H1 (cell line): ENCODE measurements around the gene RBM44. TPM values are rescaled to one million over a fixed set of nuclear protein-coding genes. Genes with fewer than 3 reads are reported as not detected.

ENCODE experiments used
- CTCF ChIA-PET: fragments of 300-600 bp; sonication (Branson Sonifier 250); formaldehyde crosslinking; loops from one replicate; lab custom pipeline; 2021; ENCODE audit not compliant: partially characterized antibody; lab: Charles Lee
- POLR2A ChIA-PET: fragments of 300-600 bp; sonication (Branson Sonifier 250); formaldehyde crosslinking; loops from one replicate; lab custom pipeline; 2021; ENCODE audit warnings: inconsistent platforms; ENCODE audit not compliant: partially characterized antibody; lab: Charles Lee
- DNase-seq, 2 experiments: peaks; one replicate each; pipeline versions ENCODE4 v3.0.0 to v3.0.0-alpha.2; 2010 to 2022; ENCODE audit warnings: low spot score in 2 of 2, low read depth in 1 of 2, mixed read lengths in 1 of 2
- FAIRE-seq: peaks from 2 replicates; lab custom pipeline; 2011; peaks lifted over from hg19 to GRCh38; lab: Jason Lieb, UNC
- H2AFZ ChIP-seq: 2 replicates; pipeline ENCODE4 v1.8.1; 2012; ENCODE audit warnings: low read length, inconsistent platforms
- H2AK5ac ChIP-seq: 2 replicates; pipeline ENCODE4 v1.6.1; 2013; ENCODE audit warnings: low read depth, low read length
- H2BK120ac ChIP-seq: replicated peaks from 2 replicates; pipeline ENCODE3; 2013; ENCODE audit warnings: low read depth, low read length, inconsistent platforms
- H2BK12ac ChIP-seq: 2 replicates; pipeline ENCODE4 v1.6.1; 2013; ENCODE audit warnings: low read depth, low read length
- H2BK15ac ChIP-seq: 2 replicates; pipeline ENCODE4 v1.6.1; 2013; ENCODE audit warnings: low read length
- H2BK20ac ChIP-seq: 2 replicates; pipeline ENCODE4 v1.6.1; 2013; ENCODE audit warnings: low read length
- H2BK5ac ChIP-seq: 2 replicates; pipeline ENCODE4 v1.6.1; 2013; ENCODE audit warnings: low read depth, low read length
- H3K14ac ChIP-seq: 2 replicates; pipeline ENCODE4 v1.6.1; 2013; ENCODE audit warnings: inconsistent platforms; ENCODE audit not compliant: insufficient read length
- H3K18ac ChIP-seq: 2 replicates; pipeline ENCODE4 v1.6.1; 2013; ENCODE audit warnings: low read length; ENCODE audit errors: extremely low read depth
- H3K23ac ChIP-seq: 2 replicates; pipeline ENCODE4 v1.6.1; 2013; ENCODE audit warnings: inconsistent platforms; ENCODE audit not compliant: insufficient read length
- H3K23me2 ChIP-seq: 2 replicates; pipeline ENCODE4 v1.6.1; 2013; ENCODE audit warnings: low read depth, low read length
- H3K27ac ChIP-seq: 2 replicates; pipeline ENCODE4 v1.6.1; 2011; ENCODE audit warnings: low read depth, low read length, inconsistent platforms
- H3K27me3 ChIP-seq, 4 experiments: replicated peaks in 1 of 4; 1 replicate in 1 of 4; 2 replicates in 3 of 4; pipeline versions ENCODE4 v1.6.1 to v1.8.1; 2011 to 2013; ENCODE audit warnings: low read length in 3 of 4, mild to moderate bottlenecking in 3 of 4, inconsistent platforms in 2 of 4, mixed read lengths in 2 of 4, moderate library complexity in 1 of 4; ENCODE audit not compliant: control insufficient read depth in 3 of 4, insufficient read depth in 3 of 4; ENCODE audit errors: extremely low read depth in 1 of 4
- H3K36me3 ChIP-seq, 4 experiments: 2 replicates each; pipeline versions ENCODE4 v1.6.1 to v1.8.1; 2011 to 2013; ENCODE audit warnings: mild to moderate bottlenecking in 4 of 4, low read length in 3 of 4, moderate library complexity in 2 of 4, control low read depth in 1 of 4, inconsistent platforms in 1 of 4; ENCODE audit not compliant: insufficient read depth in 4 of 4, control insufficient read depth in 2 of 4
- H3K4ac ChIP-seq: replicated peaks from 2 replicates; pipeline ENCODE3; 2013; ENCODE audit warnings: low read length, low read depth, mixed read lengths, inconsistent platforms; ENCODE audit not compliant: insufficient read length
- H3K4me1 ChIP-seq, 4 experiments: replicated peaks in 1 of 4; 1 replicate in 1 of 4; 2 replicates in 3 of 4; pipeline versions ENCODE4 v1.6.1 to v1.8.1; 2011 to 2013; ENCODE audit warnings: low read length in 3 of 4, inconsistent platforms in 2 of 4, mixed read lengths in 1 of 4; ENCODE audit not compliant: insufficient read depth in 4 of 4, control insufficient read depth in 3 of 4
- H3K4me2 ChIP-seq, 2 experiments: 2 replicates each; pipeline versions ENCODE4 v1.6.1 to v1.8.1; 2011 to 2013; ENCODE audit warnings: low read depth in 2 of 2, low read length in 2 of 2, control low read depth in 1 of 2, inconsistent platforms in 1 of 2, mild to moderate bottlenecking in 1 of 2; ENCODE audit not compliant: insufficient read depth in 1 of 2
- H3K4me3 ChIP-seq, 4 experiments: fragments of 200-600, 300-600 bp in 1 of 4; sonication (generic), shearing (Covaris generic), sonication (Bioruptor Twin) in 1 of 4; 2 replicates each; pipeline versions ENCODE4 v1.5.1 to v1.8.1; 2011 to 2016; ENCODE audit warnings: low read length in 4 of 4, low read depth in 3 of 4, control low read depth in 2 of 4, inconsistent platforms in 2 of 4, mild to moderate bottlenecking in 2 of 4, mixed read lengths in 1 of 4, moderate library complexity in 1 of 4; ENCODE audit not compliant: insufficient read depth in 2 of 4; ENCODE audit errors: extremely low read depth in 1 of 4
- H3K56ac ChIP-seq: replicated peaks from 2 replicates; pipeline ENCODE3; 2013; ENCODE audit warnings: low read depth, mild to moderate bottlenecking, mixed read lengths, low read length, inconsistent platforms; ENCODE audit not compliant: insufficient read length
- H3K79me1 ChIP-seq: 2 replicates; pipeline ENCODE4 v1.6.1; 2013; ENCODE audit warnings: low read depth, low read length, control low read depth
- H3K79me2 ChIP-seq, 2 experiments: 2 replicates each; pipeline versions ENCODE4 v1.6.1 to v1.8.1; 2012 to 2013; ENCODE audit warnings: low read length in 2 of 2, mild to moderate bottlenecking in 2 of 2, inconsistent platforms in 1 of 2; ENCODE audit not compliant: insufficient read depth in 2 of 2, control insufficient read depth in 1 of 2
- H3K9ac ChIP-seq, 4 experiments: replicated peaks in 1 of 4; 1 replicate in 1 of 4; 2 replicates in 3 of 4; pipeline versions ENCODE4 v1.6.1 to v1.8.1; 2011 to 2013; ENCODE audit warnings: low read depth in 3 of 4, low read length in 3 of 4, control low read depth in 2 of 4, mild to moderate bottlenecking in 2 of 4, moderate library complexity in 2 of 4, inconsistent platforms in 1 of 4; ENCODE audit errors: extremely low read depth in 1 of 4
- H3K9me3 ChIP-seq, 2 experiments: 2 replicates each; pipeline versions ENCODE4 v1.6.1 to v1.8.1; 2012 to 2013; ENCODE audit warnings: mild to moderate bottlenecking in 2 of 2, moderate library complexity in 2 of 2, control low read depth in 1 of 2, inconsistent platforms in 1 of 2, low read depth in 1 of 2, low read length in 1 of 2, mixed read lengths in 1 of 2; ENCODE audit not compliant: insufficient read depth in 2 of 2
- H4K20me1 ChIP-seq, 2 experiments: replicated peaks in 1 of 2; 2 replicates each; pipeline versions ENCODE3 to v1.8.1; 2011 to 2013; ENCODE audit warnings: inconsistent platforms in 2 of 2, low read length in 2 of 2, mild to moderate bottlenecking in 1 of 2; ENCODE audit not compliant: insufficient read depth in 2 of 2, control insufficient read depth in 1 of 2
- H4K5ac ChIP-seq: 2 replicates; pipeline ENCODE4 v1.6.1; 2013; ENCODE audit warnings: low read length, low read depth, mixed read lengths, inconsistent platforms; ENCODE audit not compliant: insufficient read length
- H4K8ac ChIP-seq: 2 replicates; pipeline ENCODE4 v1.8.0; 2013; ENCODE audit warnings: mild to moderate bottlenecking, moderate library complexity, low read length, inconsistent platforms; ENCODE audit not compliant: insufficient read depth; ENCODE audit errors: extremely low read depth
- H4K91ac ChIP-seq: replicated peaks from 2 replicates; pipeline ENCODE3; 2013; ENCODE audit warnings: low read length, mixed read lengths, inconsistent platforms; ENCODE audit not compliant: insufficient read length
- EGR1 ChIP-seq: IDR thresholded peaks from 2 replicates; pipeline ENCODE4 v1.6.1; 2011; ENCODE audit warnings: low read depth, low read length, borderline replicate concordance
- JUN ChIP-seq: IDR thresholded peaks from 2 replicates; pipeline ENCODE4 v1.6.1; 2011; ENCODE audit warnings: low read depth, mild to moderate bottlenecking, improper control_type of control experiment, low read length
- POLR2A ChIP-seq, 2 experiments: IDR thresholded peaks; 1 replicate in 1 of 2; 2 replicates in 1 of 2; pipeline ENCODE4 v1.6.1; 2011; ENCODE audit warnings: low read depth in 2 of 2, low read length in 2 of 2, mild to moderate bottlenecking in 2 of 2; ENCODE audit errors: control extremely low read depth in 1 of 2
- POU5F1 ChIP-seq: IDR thresholded peaks from 2 replicates; pipeline ENCODE4 v1.6.1; 2011; ENCODE audit warnings: low read depth, mild to moderate bottlenecking, low read length, moderate library complexity
- SIRT6 ChIP-seq: IDR thresholded peaks from one replicate; pipeline ENCODE4 v1.7.1; 2012; ENCODE audit warnings: low read length, inconsistent platforms
- SP1 ChIP-seq: IDR thresholded peaks from 2 replicates; pipeline ENCODE4 v1.6.1; 2011; ENCODE audit warnings: low read depth, low read length
- TAF7 ChIP-seq: optimal IDR thresholded peaks from 2 replicates; pipeline ENCODE3; 2011; ENCODE audit warnings: low read depth, mild to moderate bottlenecking, inconsistent platforms, low read length, moderate library complexity, borderline replicate concordance
- TCF12 ChIP-seq: IDR thresholded peaks from 2 replicates; pipeline ENCODE4 v1.6.1; 2011; ENCODE audit warnings: low read depth, mild to moderate bottlenecking, low read length
- USF2 ChIP-seq: IDR thresholded peaks from 2 replicates; pipeline ENCODE4 v1.6.1; 2011; ENCODE audit warnings: low read length, improper control_type of control experiment
- ZNF274 ChIP-seq: IDR thresholded peaks from 2 replicates; pipeline ENCODE4 v1.7.0; 2012; ENCODE audit warnings: low read length, borderline replicate concordance; ENCODE audit errors: extremely low read depth
- WGBS, 2 experiments: shearing (Covaris generic) in 1 of 2; methylation state at CpG; one replicate each; pipeline versions ENCODE4 v1.1.6 to v1.1.7; 2013 to 2015; ENCODE audit warnings: low lambda C conversion rate in 2 of 2, mixed read lengths in 2 of 2, inconsistent platforms in 1 of 2, low coverage in 1 of 2, missing lambda C conversion rate in 1 of 2; ENCODE audit not compliant: insufficient replicate concordance in 2 of 2, insufficient coverage in 1 of 2, insufficient read length in 1 of 2; ENCODE audit errors: extremely low coverage in 1 of 2, missing lambda C conversion rate in 1 of 2; 5-methylcytosine and 5-hydroxymethylcytosine counted together
- polyA plus RNA-seq, 7 experiments: library from polyadenylated mRNA; depleted of rRNA in 3 of 7; stranded (reverse) in 5 of 7; unstranded in 2 of 7; fragments of >200 nt in 5 of 7; fragments of 200-250 nt in 2 of 7; gene quantifications; 1 replicate in 5 of 7; 2 replicates in 1 of 7; 4 replicates in 1 of 7; pipeline versions ENCODE4 v1.2.1 to v1.2.3, GENCODE V29; 2011 to 2013; ENCODE audit warnings: missing spikeins in 2 of 7, mixed read lengths in 2 of 7
- total RNA-seq: library from RNA; stranded (reverse); fragmentation: NEBNext Ultra II Directional; extraction: Animal tissue kit (Norgen Biotek cat#: 25700); gene quantifications from 2 replicates; pipeline ENCODE4 v1.2.1, GENCODE V29; 2021

RBM44 gene
- total and polyA plus RNA-seq, 2 of the 8 experiments (the other 6 are each of a cell fraction or from before 2014, with no cell fraction given): 0.12 to 0.43 TPM

- Histone ChIP-seq H3K79me1 (no peaks in the 10 kb centered on the region), H4K20me1 (no peaks in the 10 kb centered on the region), H3K4ac (no peak overlapping the region)
- TF ChIP-seq EGR1 (no peak), TAF7 (no peak), TCF12 (no peak), POLR2A (IDR thresholded peaks at IDR 0.05; ENCODE audit: control extremely low read depth in 1 of 2, low read depth in 2 of 2, low read length in 2 of 2) (no peak), USF2 (no peak), POU5F1 (no peak), ZNF274 (no peak), SIRT6 (no peak), JUN (no peak), SP1 (no peak)
Observed at GRCh38 chr2:237870754-237871651, 72.4 kb downstream of the RBM44 start.

More at GRCh38 chr2:237870754-237871651, 72.4 kb downstream of the RBM44 start:
- WGBS, 2 experiments: 91% methylated on average over 23 of the region's 23 CpGs; no CpG with 5 or more reads in 1 of the 2 experiments
- Histone ChIP-seq H3K4me3 (no peak overlapping the region), H3K18ac (no peak overlapping the region), H2BK12ac (no peak overlapping the region), H4K5ac (no peak overlapping the region), H3K14ac (no peak overlapping the region), H3K9me3 (no peaks in the 10 kb centered on the region; a peak in 1 of 4 replicates), H3K9ac (no peak overlapping the region), H3K23ac (no peak overlapping the region), H3K4me1 (no peaks in the 10 kb centered on the region), H3K27me3 (no peaks in the 10 kb centered on the region), H2BK5ac (no peak overlapping the region), H3K79me2 (no peaks in the 10 kb centered on the region), H3K27ac (no peak overlapping the region), H3K23me2 (no peaks in the 10 kb centered on the region), H2AK5ac (no peak overlapping the region), H2BK120ac (no peak overlapping the region), H4K8ac (no peak overlapping the region; the same call in 1 of the 2 replicates), H2BK20ac (no peak overlapping the region), H4K91ac (no peak overlapping the region), H2AFZ (no peak overlapping the region), H2BK15ac (no peak overlapping the region), H3K4me2 (no peak overlapping the region), H3K56ac (no peak overlapping the region), H3K36me3 (no peaks in the 10 kb centered on the region)
- DNase-seq (peak in 1 of 2 experiments; percentile 40), FAIRE-seq (no peak)
- ChIA-PET CTCF (interaction anchor here (1.2 kb wide), 1 partner anchor 13 kb away, joined by 3 read pairs; no protein-coding TSS in a partner anchor), POLR2A (no interaction called here)
